ENCODE measurements around the gene ELAVL2. TPM values are rescaled to one million over a fixed set of nuclear protein-coding genes. Genes with fewer than 3 reads are reported as not detected.

The ELAVL2 gene
- total and polyA plus RNA-seq, 2 of the 4 experiments (the other 2 are of a cell fraction), result 0.36 TPM; not detected in 1

GRCh38 chr9:23701291-23701690 lies 124.7 kb downstream of the ELAVL2 start:
- H3K79me1 ChIP-seq (ENCODE audit: low read depth in 1 of 2, low read length in 2 of 2), result no peaks in the 10 kb centered on the region
- CTCF ChIA-PET, result no interaction called here
- no peak overlapping the region for H3K9ac ChIP-seq (ENCODE audit: low read depth, low read length)
- H4K91ac ChIP-seq (ENCODE audit: insufficient read depth, low read depth, low read length), result no peak overlapping the region
- H2BK5ac ChIP-seq (ENCODE audit: low read depth, low read length, poor library complexity, severe bottlenecking), result no peak overlapping the region
- H3K36me3 ChIP-seq (ENCODE audit: control insufficient read depth, insufficient read depth, low read length), result no peaks in the 10 kb centered on the region
- H2AK9ac ChIP-seq (replicated peaks; ENCODE audit: low read depth, low read length, poor library complexity), result no peak overlapping the region
- no peaks in the 10 kb centered on the region for H3K4me1 ChIP-seq (ENCODE audit: control insufficient read depth, insufficient read depth, low read length)
- H2BK120ac ChIP-seq (ENCODE audit: low read depth, low read length), result no peak overlapping the region
- in situ Hi-C loops (cut with MboI; ENCODE audit: low sequenced_read_pairs), result no loop called here
- H3K14ac ChIP-seq (replicated peaks; ENCODE audit: low read depth, low read length), result no peak overlapping the region
- H3K9me3 ChIP-seq (ENCODE audit: control insufficient read depth, insufficient read depth, low read length), result peaks cover 2% of the 10 kb centered on the region; the same call in 1 of the 2 replicates
- no peak for TF ChIP-seq CHD1 (IDR thresholded peaks at IDR 0.05; ENCODE audit: low read depth, low read length)
- TF ChIP-seq SMC3 (IDR thresholded peaks at IDR 0.05; ENCODE audit: low read depth, low read length), result no peak
- TF ChIP-seq CEBPB (IDR thresholded peaks at IDR 0.05; ENCODE audit: low read depth, low read length), result no peak
- TF ChIP-seq USF2 (IDR thresholded peaks at IDR 0.05; ENCODE audit: low read depth, low read length), result no peak
- no peak overlapping the region for H3K4ac ChIP-seq (ENCODE audit: low read depth, low read length)
- H3K9me1 ChIP-seq (ENCODE audit: insufficient read depth, low read length), result no peaks in the 10 kb centered on the region
- H2BK20ac ChIP-seq (ENCODE audit: low read depth, low read length), result no peak overlapping the region
- no peak overlapping the region for H3K18ac ChIP-seq (ENCODE audit: low read depth, low read length)
- no peak overlapping the region for H2BK15ac ChIP-seq (ENCODE audit: low read depth, low read length)
- no peak overlapping the region for H4K5ac ChIP-seq (ENCODE audit: low read depth, low read length)
- H3K4me2 ChIP-seq (ENCODE audit: low read depth, low read length), result no peak overlapping the region
- dilution Hi-C loops (cut with HindIII; ENCODE audit: low sequenced_read_pairs, unreplicated experiment), result no loop called here
- intact Hi-C loops (cut with micrococcal nuclease), result no loop called here
- no peak for DNase-seq
- no peaks in the 10 kb centered on the region for H4K20me1 ChIP-seq (ENCODE audit: insufficient read depth, low read length)
- ATAC-seq (ENCODE audit: low read depth), result no peak
- no peak overlapping the region for H3K23ac ChIP-seq (ENCODE audit: low read depth, low read length)
- POLR2A ChIA-PET (ENCODE audit: unreplicated experiment), result no interaction called here
- H4K8ac ChIP-seq (ENCODE audit: low read depth in 2 of 2, low read length in 2 of 2), result no peak overlapping the region
- no peak overlapping the region for H3K56ac ChIP-seq (ENCODE audit: extremely low read depth, insufficient read depth, low read length)
- no TSS peak for BruUV-seq (replicated peaks)
- no peaks in the 10 kb centered on the region for H3K27me3 ChIP-seq (ENCODE audit: control insufficient read depth, insufficient read depth, low read length)
- H3K27ac ChIP-seq (ENCODE audit: insufficient read depth, low read length), result no peak overlapping the region
- H2AFZ ChIP-seq (replicated peaks; ENCODE audit: low read length, poor library complexity), result no peak overlapping the region
- WGBS, 2 experiments (ENCODE audit: extremely low coverage in 2 of 2, insufficient read length in 1 of 2), result no CpG with 5 or more reads among the region's 6 CpGs
- H3K4me3 ChIP-seq (ENCODE audit: insufficient read depth, low read depth, low read length), result no peak overlapping the region
- H2AK5ac ChIP-seq (ENCODE audit: low read depth, low read length), result no peak overlapping the region
